ENCODE measurements around the gene ZSWIM3.

- TF ChIP-seq CTCF (IDR thresholded peaks at IDR 0.05) (no peak), POLR2A (IDR thresholded peaks at IDR 0.05; ENCODE audit: low read depth) (no peak)
Observed at GRCh38 chr20:45920462-45921336, 63.3 kb downstream of the ZSWIM3 start.

Data from esophagus muscularis mucosa (tissue), 3 donors.